ENCODE results near the gene LYST.
"Not testable (repeated sequence)": the region's sequence is repeated elsewhere in the genome, so short reads cannot be mapped to it uniquely, and the experiment has no call there.

LYST gene

GRCh38 chr1:235821361-235821981, 45.2 kb downstream of the LYST start:
- DNase-seq (ENCODE audit: low read depth): peak; percentile 62

GRCh38 chr1:235820061-235820460, 46.6 kb downstream of the LYST start:
- DNase-seq (ENCODE audit: low read depth): no peak

GRCh38 chr1:235818632-235819136, 48.0 kb downstream of the LYST start:
- DNase-seq (ENCODE audit: low read depth): no peak

DNA sequence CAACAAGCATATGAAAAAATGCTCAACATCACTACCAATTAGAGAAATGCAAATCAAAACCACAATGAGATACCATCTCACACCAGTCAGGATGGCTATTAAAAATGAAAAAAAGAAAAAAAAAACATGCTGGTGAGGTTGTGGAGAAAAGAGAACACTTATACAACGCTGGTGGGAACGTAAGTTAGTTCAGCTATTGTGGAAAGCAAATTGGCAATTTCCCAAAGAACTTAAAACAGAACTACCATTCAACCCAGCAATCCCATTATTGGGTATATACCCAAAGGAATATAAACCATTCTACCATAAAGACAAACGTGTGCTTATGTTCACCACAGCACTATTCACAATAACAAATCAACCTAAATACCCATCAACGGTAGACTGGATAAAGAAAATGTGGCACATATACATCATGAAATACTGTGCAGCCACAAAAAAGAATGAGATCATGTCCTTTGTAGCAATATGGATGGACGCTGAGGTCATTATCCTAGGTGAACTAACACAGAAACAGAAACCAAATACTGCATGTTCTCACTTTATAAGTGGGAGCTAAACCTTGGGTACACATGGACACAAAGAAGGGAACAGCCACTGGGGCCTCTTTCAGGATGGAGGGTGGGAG, 49.5 kb downstream of the LYST start:
- DNase-seq (ENCODE audit: low read depth): no peak

GRCh38 chr1:235809688-235810397, 56.9 kb downstream of the LYST start:
- DNase-seq (ENCODE audit: low read depth): no peak

- DNase-seq (ENCODE audit: low read depth): no peak
These were observed 58.5 kb downstream of the LYST start for GRCh38 chr1:235808223-235808622.

DNA sequence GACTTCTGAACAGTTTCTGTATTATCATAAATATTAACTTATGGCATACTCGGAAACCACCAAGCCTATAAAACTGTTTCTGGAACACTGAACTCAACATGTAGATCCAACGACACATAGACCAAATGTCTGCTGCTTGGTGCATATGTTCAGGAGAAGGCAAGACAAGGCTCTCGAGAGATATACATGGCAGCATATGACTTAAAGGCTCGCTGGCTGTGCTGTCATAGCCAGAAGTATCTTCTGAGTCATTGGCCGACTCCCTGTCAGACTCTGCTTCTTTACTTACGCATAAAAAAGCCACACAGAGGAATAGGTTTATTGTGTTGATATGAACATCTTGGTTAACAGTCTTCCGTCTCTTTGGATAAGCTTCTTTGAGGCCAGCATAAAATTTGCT, 60.6 kb downstream of the LYST start:
- no peak for DNase-seq (ENCODE audit: low read depth)

GRCh38 chr1:235802573-235803346, 63.9 kb downstream of the LYST start:
- no peak for DNase-seq (ENCODE audit: low read depth)

- DNase-seq (ENCODE audit: low read depth): no peak
These were observed 67.4 kb downstream of the LYST start for GRCh38 chr1:235799264-235799663.

DNA sequence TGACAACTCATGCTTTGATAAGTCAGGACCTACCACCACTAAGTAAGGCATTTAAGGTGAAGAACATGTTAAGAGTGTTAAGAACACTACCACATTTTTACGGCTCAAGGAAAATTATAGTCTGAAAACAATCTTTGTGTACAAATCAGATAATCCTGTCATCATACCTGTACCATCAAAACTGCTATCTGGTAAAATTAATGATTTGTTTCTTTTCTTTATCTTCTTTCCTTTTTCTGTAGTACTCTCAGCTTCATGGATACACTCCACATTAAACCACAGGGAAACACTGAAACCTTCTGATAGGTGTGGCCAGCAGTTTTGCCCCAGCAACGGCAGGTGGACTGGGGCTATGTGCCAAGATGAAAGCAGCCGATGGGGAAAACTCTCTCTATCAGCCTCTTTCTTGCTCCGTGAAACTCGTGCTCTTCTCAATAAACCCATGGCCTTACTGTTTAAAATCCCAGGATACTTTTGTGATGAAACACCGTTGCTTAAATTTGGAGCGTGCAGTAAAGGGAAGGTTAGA, 75.1 kb downstream of the LYST start:
- DNase-seq (ENCODE audit: low read depth): no peak

DNA sequence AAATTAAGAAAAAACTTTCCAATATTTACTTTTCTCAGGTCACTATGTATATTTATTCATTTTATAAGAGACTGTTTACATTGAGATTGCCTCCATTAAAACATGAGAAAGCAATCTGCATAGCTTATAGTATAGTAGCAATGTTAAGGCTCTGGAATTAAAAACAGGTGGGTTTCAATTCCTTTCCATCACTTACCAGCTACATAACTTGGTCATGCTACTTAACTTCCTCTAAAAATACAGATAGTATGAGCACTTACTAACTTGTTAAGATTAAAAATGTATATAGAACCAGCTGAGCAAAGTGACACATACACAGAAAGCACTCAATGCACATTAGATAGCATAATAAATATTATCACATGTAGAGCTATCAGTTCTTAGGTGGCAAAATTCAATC, 76.6 kb downstream of the LYST start:
- no peak for DNase-seq (ENCODE audit: low read depth)

DNA sequence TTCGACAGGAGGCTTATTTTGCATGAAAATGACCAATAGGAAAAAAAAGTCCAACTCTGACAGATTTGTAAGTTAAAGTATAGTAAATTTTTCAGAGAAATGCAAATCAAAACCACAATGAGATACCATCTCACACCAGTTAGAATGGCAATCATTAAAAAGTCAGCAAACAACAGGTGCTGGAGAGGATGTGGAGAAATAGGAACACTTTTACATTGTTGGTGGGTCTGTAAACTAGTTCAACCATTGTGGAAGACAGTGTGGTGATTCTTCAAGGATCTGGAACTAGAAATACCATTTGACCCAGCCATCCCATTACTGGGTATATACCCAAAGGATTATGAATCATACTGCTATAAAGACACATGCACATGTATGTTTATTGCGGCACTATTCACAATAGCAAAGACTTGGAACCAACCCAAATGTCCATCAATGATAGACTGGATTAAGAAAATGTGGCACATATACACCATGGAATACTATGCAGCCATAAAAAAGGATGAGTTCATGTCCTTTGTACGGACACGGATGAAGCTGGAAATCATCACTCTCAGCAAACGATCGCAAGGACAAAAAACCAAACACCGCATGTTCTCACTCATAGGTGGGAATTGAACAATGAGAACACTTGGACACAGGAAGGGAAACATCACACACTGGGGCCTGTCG, 80.3 kb downstream of the LYST start:
- not testable (repeated sequence) for DNase-seq (ENCODE audit: low read depth)

DNA sequence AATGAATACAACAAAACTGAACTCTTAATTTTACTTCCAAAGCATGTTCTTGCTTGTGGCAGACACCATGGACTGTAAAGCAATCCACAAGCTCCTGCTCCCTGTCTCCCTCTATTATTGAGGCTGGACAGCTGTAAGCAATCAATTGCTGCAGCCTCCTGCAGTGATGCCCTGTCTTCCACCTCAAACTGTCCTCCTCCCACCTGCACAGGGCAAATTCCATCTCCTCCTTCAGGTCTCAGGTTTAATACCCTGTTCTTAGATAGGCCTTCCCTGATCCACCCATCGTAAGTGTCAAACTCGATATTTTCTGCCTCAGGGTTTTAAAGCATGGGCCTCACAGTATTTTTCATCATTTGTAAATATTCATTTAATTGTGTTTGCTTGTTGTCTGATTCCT, 81.8 kb downstream of the LYST start:
- DNase-seq (ENCODE audit: low read depth): no peak

DNA sequence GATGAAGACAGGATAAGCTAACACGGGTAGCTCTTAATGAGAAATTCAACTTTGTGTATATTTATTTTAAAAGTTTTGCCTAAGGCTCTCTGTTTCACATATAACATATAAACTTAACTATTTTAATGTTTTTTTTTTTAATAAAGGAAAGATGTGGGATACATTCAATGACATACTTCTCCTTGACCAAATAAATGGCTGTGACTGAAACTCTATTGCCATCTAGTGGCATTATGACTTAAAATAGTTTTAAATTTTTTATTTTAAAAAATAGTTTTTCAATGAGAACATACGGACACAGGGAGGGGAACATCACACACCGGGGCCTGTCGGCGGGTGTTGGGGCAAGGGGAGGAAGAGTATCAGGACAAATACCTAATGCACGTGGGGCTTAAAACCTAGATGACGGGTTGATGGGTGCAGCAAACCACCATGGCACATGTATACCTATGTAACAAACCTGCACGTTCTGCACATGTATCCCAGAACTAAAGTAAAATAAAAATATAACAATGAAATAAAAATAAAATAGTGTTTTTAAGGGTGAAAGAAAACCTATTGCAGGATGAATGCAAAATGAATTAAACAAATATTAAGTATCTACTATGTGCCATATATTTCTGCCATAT, 83.4 kb downstream of the LYST start:
- no peak for DNase-seq (ENCODE audit: low read depth)

- no peak for DNase-seq (ENCODE audit: low read depth)
These were observed 84.1 kb downstream of the LYST start for GRCh38 chr1:235782601-235783000.

GRCh38 chr1:235781807-235782206, 84.9 kb downstream of the LYST start:
- DNase-seq (ENCODE audit: low read depth): peak; percentile 37

GRCh38 chr1:235779770-235780169, 86.9 kb downstream of the LYST start:
- DNase-seq (ENCODE audit: low read depth): no peak

DNA sequence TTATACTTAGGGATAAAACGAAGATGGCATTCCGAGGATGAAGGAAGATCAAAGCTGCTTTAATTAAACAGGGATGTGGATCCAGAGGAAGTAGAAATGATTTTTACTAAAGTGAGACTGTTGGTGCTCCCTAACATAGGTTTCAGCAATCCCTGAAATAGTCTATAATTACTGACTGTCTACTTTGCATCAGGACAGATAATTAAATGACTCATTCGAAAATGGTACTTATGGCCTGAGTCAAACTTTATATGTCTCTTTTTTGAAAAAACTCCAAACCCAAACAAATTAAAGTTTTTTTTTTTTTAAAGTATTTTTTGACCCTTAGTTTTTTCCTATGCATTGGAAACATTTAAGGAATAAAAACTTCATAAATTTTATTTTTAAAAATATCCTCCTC, 90.3 kb downstream of the LYST start:
- DNase-seq (ENCODE audit: low read depth): no peak

DNA sequence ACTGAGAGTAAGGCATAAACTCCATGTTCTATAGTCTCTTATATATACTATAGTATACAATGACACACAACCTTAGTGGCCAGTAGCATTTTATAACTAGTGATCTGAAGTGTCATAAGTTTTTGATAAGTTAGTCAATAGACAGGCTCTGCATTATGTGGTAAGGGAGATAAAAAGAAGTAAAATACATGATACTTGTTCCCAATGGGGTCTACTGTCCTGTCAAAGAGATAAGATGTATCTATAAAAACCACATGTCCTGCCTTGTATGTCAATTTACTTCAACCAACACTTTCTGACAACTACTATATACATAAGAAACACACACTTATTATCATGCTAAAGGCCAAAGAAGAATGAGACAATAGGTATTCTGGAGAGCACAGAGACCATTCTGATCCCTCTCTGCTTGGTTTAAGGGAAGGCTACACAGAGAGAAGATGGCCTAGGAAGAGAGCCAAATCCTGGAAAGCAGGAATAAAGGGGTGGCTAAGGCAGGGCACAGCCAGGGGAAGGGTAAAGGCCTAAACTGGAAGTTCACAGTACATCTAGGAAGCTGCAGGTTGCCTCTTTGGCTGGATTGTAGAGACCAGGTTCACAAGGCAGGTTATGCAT, 91.4 kb downstream of the LYST start:
- DNase-seq (ENCODE audit: low read depth): no peak

DNA sequence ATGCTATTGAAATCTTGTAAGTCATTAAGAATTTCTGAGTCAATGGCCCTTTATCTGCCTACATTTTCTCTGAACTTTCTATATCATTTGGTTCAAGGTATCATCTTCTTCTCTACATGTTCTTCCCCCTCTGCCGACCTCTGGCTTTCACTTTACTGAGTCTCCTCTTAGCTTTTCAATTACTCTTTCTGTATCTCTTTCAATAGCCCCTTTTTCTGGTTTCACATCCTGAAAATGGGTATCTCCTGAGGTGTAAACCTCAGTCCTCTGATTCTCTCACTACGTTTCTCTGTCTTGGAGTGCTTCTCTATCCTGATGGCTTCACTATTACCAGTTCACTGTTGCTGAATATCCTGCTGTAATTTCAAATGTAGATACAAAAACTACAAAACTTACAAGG, 98.9 kb downstream of the LYST start:
- DNase-seq (ENCODE audit: low read depth): no peak

GRCh38 chr1:235766794-235767285, 99.9 kb downstream of the LYST start:
- no peak for DNase-seq (ENCODE audit: low read depth)

All from GM04503 (cell line).